ENCODE data around the gene TTN. TPM values are rescaled to one million over a fixed set of nuclear protein-coding genes. Genes with fewer than 3 reads are reported as not detected.

Gene TTN
- total RNA-seq, 4 donors from 2014 or later = 7.6 to 104 (median 10.6) TPM

- no peak for TF ChIP-seq POLR2A (IDR thresholded peaks at IDR 0.05)
- TF ChIP-seq CTCF (IDR thresholded peaks at IDR 0.05) = no peak
- no peaks in the 10 kb centered on the region for H3K36me3 ChIP-seq
These were observed 191.3 kb downstream of the TTN start for GRCh38 chr2:178615969-178616368.

DNA sequence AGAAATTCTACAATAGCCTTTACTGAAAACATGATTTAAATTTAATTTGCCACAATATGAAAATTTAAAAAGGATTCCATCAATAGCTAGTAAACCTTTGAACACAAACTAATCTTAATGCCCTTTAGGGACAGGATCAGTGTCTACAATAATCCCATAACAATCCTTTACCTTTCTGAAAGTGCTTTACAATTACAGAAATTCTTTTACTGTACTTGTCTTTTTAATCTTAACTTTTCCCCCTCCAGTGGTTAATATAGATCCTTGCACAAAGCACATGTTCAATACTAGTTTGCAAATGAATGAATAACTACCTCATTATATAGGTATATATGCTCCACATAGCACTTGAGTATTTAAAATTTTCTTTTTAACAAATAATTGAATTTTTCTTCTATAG is 204.3 kb downstream of the TTN start:
- H3K4me3 ChIP-seq = no peak overlapping the region
- no peaks in the 10 kb centered on the region for H3K9me3 ChIP-seq
- no peaks in the 10 kb centered on the region for H3K4me1 ChIP-seq
- no peak overlapping the region for H3K27ac ChIP-seq
- no peaks in the 10 kb centered on the region for H3K36me3 ChIP-seq
- no peak for TF ChIP-seq CTCF (IDR thresholded peaks at IDR 0.05)
- no peaks in the 10 kb centered on the region for H3K27me3 ChIP-seq
- DNase-seq = no peak

More at GRCh38 chr2:178615969-178616368, 191.3 kb downstream of the TTN start:
- no peaks in the 10 kb centered on the region for H3K4me1 ChIP-seq
- H3K9me3 ChIP-seq = no peaks in the 10 kb centered on the region
- no peaks in the 10 kb centered on the region for H3K27me3 ChIP-seq
- H3K27ac ChIP-seq = no peak overlapping the region
- DNase-seq = no peak
- no peak overlapping the region for H3K4me3 ChIP-seq

DNA sequence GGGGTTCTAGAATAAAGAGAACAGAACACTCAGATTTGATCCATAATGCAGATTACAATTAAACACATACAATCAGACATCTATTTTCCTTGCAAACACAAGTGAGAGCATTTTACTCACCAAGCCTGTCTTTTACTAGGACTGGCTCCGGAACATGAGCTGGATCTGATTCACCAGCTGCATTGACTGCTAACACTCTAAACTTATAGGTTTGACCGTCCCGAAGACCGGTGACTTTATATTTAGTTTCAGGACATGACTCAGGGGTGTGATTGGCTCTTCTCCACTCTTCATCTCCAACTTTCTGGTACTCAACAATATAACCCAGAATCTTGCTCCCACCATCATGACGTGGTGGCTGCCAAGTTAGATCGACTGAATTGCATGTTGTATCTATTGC is 214.6 kb downstream of the TTN start:
- TF ChIP-seq CTCF (IDR thresholded peaks at IDR 0.05) = no peak
- no peak for TF ChIP-seq POLR2A (IDR thresholded peaks at IDR 0.05)
- DNase-seq = no peak
- H3K9me3 ChIP-seq = no peaks in the 10 kb centered on the region

DNA sequence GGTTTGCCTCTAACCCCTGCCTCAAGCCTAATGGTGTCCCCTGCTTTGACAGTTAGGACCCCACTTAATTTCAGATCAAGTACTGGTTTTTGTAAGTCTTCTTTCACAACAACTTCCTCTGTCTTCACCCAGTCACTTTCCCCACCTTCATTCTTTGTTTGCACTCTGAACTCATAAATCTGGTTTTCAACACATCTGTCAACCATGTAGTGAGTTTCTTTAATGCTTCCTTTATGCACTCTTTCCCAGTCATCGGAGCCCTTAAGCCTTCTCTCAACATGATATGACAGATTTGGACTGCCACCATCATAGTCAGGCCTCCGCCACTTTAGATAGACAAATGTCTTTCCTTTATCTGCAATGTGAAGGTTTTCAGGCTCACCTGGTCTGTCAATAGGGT is 217.9 kb downstream of the TTN start:
- no peaks in the 10 kb centered on the region for H3K9me3 ChIP-seq
- H3K4me3 ChIP-seq = no peak overlapping the region
- TF ChIP-seq POLR2A (IDR thresholded peaks at IDR 0.05) (no peak), CTCF (IDR thresholded peaks at IDR 0.05) (no peak)
- H3K27ac ChIP-seq = no peak overlapping the region
- H3K4me1 ChIP-seq = no peaks in the 10 kb centered on the region
- DNase-seq = no peak
- no peaks in the 10 kb centered on the region for H3K27me3 ChIP-seq
- H3K36me3 ChIP-seq = peaks cover 0 to 5% (median 0%) of the 10 kb centered on the region in 3 donors

More for the DNA sequence above, 214.6 kb downstream of the TTN start:
- Histone ChIP-seq H3K27ac (no peak overlapping the region), H3K4me3 (no peak overlapping the region), H3K27me3 (no peaks in the 10 kb centered on the region), H3K36me3 (peaks cover 0 to 5% (median 0%) of the 10 kb centered on the region in 3 donors), H3K4me1 (no peaks in the 10 kb centered on the region)

GRCh38 chr2:178584666-178585065 is 222.6 kb downstream of the TTN start:
- H3K4me1 ChIP-seq = no peaks in the 10 kb centered on the region
- H3K36me3 ChIP-seq = no peaks in the 10 kb centered on the region
- DNase-seq = no peak
- H3K27me3 ChIP-seq = no peaks in the 10 kb centered on the region
- no peaks in the 10 kb centered on the region for H3K9me3 ChIP-seq
- TF ChIP-seq POLR2A (IDR thresholded peaks at IDR 0.05) (no peak), CTCF (IDR thresholded peaks at IDR 0.05) (no peak)
- H3K4me3 ChIP-seq = no peak overlapping the region
- no peak overlapping the region for H3K27ac ChIP-seq

DNA sequence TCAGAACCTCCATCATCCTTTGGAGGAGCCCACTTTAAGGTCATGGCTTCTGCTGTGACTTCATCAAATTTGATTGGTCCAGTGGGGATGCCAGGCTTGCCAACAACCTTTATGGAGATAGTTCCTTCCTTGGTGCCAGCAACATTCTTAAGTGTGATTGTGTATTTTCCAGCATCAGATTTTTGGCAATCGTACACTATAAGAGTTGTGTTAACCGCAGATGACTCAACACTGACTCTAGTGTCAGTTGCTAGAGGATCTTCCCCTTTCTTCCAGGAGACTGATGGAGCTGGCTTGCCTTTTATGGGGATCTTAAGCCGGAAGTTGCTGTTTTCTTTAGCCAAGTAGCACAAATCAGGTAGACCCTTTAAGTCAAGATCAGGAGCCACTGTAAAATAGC is 228.2 kb downstream of the TTN start:
- H3K4me1 ChIP-seq = no peaks in the 10 kb centered on the region

More for the DNA sequence above, 228.2 kb downstream of the TTN start:
- no peak overlapping the region for H3K4me3 ChIP-seq
- H3K9me3 ChIP-seq = no peaks in the 10 kb centered on the region
- no peaks in the 10 kb centered on the region for H3K27me3 ChIP-seq
- DNase-seq = no peak
- no peak overlapping the region for H3K27ac ChIP-seq
- TF ChIP-seq CTCF (IDR thresholded peaks at IDR 0.05) (no peak), POLR2A (IDR thresholded peaks at IDR 0.05) (no peak)
- H3K36me3 ChIP-seq = peaks cover 0 to 15% (median 0%) of the 10 kb centered on the region in 3 donors
